H1 (cell line): ENCODE data around the gene IWS1. TPM values are rescaled to one million over a fixed set of nuclear protein-coding genes. Genes with fewer than 3 reads are reported as not detected.

Experiments
- CTCF ChIA-PET: fragments of 300-600 bp; sonication (Branson Sonifier 250); formaldehyde crosslinking; loops from one replicate; lab custom pipeline; 2021; ENCODE audit not compliant: partially characterized antibody; lab: Charles Lee
- POLR2A ChIA-PET: fragments of 300-600 bp; sonication (Branson Sonifier 250); formaldehyde crosslinking; loops from one replicate; lab custom pipeline; 2021; ENCODE audit warnings: inconsistent platforms; ENCODE audit not compliant: partially characterized antibody; lab: Charles Lee
- DNase-seq, 2 experiments: peaks; one replicate each; pipeline versions ENCODE4 v3.0.0 to v3.0.0-alpha.2; 2010 to 2022; ENCODE audit warnings: low spot score in 2 of 2, low read depth in 1 of 2, mixed read lengths in 1 of 2
- FAIRE-seq: peaks from 2 replicates; lab custom pipeline; 2011; peaks lifted over from hg19 to GRCh38; lab: Jason Lieb, UNC
- H2AFZ ChIP-seq: 2 replicates; pipeline ENCODE4 v1.8.1; 2012; ENCODE audit warnings: low read length, inconsistent platforms
- H2AK5ac ChIP-seq: 2 replicates; pipeline ENCODE4 v1.6.1; 2013; ENCODE audit warnings: low read depth, low read length
- H2BK120ac ChIP-seq: replicated peaks from 2 replicates; pipeline ENCODE3; 2013; ENCODE audit warnings: low read depth, low read length, inconsistent platforms
- H2BK12ac ChIP-seq: 2 replicates; pipeline ENCODE4 v1.6.1; 2013; ENCODE audit warnings: low read depth, low read length
- H2BK15ac ChIP-seq: 2 replicates; pipeline ENCODE4 v1.6.1; 2013; ENCODE audit warnings: low read length
- H2BK20ac ChIP-seq: 2 replicates; pipeline ENCODE4 v1.6.1; 2013; ENCODE audit warnings: low read length
- H2BK5ac ChIP-seq: 2 replicates; pipeline ENCODE4 v1.6.1; 2013; ENCODE audit warnings: low read depth, low read length
- H3K14ac ChIP-seq: 2 replicates; pipeline ENCODE4 v1.6.1; 2013; ENCODE audit warnings: inconsistent platforms; ENCODE audit not compliant: insufficient read length
- H3K18ac ChIP-seq: 2 replicates; pipeline ENCODE4 v1.6.1; 2013; ENCODE audit warnings: low read length; ENCODE audit errors: extremely low read depth
- H3K23ac ChIP-seq: 2 replicates; pipeline ENCODE4 v1.6.1; 2013; ENCODE audit warnings: inconsistent platforms; ENCODE audit not compliant: insufficient read length
- H3K23me2 ChIP-seq: 2 replicates; pipeline ENCODE4 v1.6.1; 2013; ENCODE audit warnings: low read depth, low read length
- H3K27ac ChIP-seq: 2 replicates; pipeline ENCODE4 v1.6.1; 2011; ENCODE audit warnings: low read depth, low read length, inconsistent platforms
- H3K27me3 ChIP-seq, 4 experiments: replicated peaks in 1 of 4; 1 replicate in 1 of 4; 2 replicates in 3 of 4; pipeline versions ENCODE4 v1.6.1 to v1.8.1; 2011 to 2013; ENCODE audit warnings: low read length in 3 of 4, mild to moderate bottlenecking in 3 of 4, inconsistent platforms in 2 of 4, mixed read lengths in 2 of 4, moderate library complexity in 1 of 4; ENCODE audit not compliant: control insufficient read depth in 3 of 4, insufficient read depth in 3 of 4; ENCODE audit errors: extremely low read depth in 1 of 4
- H3K36me3 ChIP-seq, 4 experiments: 2 replicates each; pipeline versions ENCODE4 v1.6.1 to v1.8.1; 2011 to 2013; ENCODE audit warnings: mild to moderate bottlenecking in 4 of 4, low read length in 3 of 4, moderate library complexity in 2 of 4, control low read depth in 1 of 4, inconsistent platforms in 1 of 4; ENCODE audit not compliant: insufficient read depth in 4 of 4, control insufficient read depth in 2 of 4
- H3K4ac ChIP-seq: replicated peaks from 2 replicates; pipeline ENCODE3; 2013; ENCODE audit warnings: low read length, low read depth, mixed read lengths, inconsistent platforms; ENCODE audit not compliant: insufficient read length
- H3K4me1 ChIP-seq, 4 experiments: replicated peaks in 1 of 4; 1 replicate in 1 of 4; 2 replicates in 3 of 4; pipeline versions ENCODE4 v1.6.1 to v1.8.1; 2011 to 2013; ENCODE audit warnings: low read length in 3 of 4, inconsistent platforms in 2 of 4, mixed read lengths in 1 of 4; ENCODE audit not compliant: insufficient read depth in 4 of 4, control insufficient read depth in 3 of 4
- H3K4me2 ChIP-seq, 2 experiments: 2 replicates each; pipeline versions ENCODE4 v1.6.1 to v1.8.1; 2011 to 2013; ENCODE audit warnings: low read depth in 2 of 2, low read length in 2 of 2, control low read depth in 1 of 2, inconsistent platforms in 1 of 2, mild to moderate bottlenecking in 1 of 2; ENCODE audit not compliant: insufficient read depth in 1 of 2
- H3K4me3 ChIP-seq, 4 experiments: fragments of 200-600, 300-600 bp in 1 of 4; sonication (generic), shearing (Covaris generic), sonication (Bioruptor Twin) in 1 of 4; 2 replicates each; pipeline versions ENCODE4 v1.5.1 to v1.8.1; 2011 to 2016; ENCODE audit warnings: low read length in 4 of 4, low read depth in 3 of 4, control low read depth in 2 of 4, inconsistent platforms in 2 of 4, mild to moderate bottlenecking in 2 of 4, mixed read lengths in 1 of 4, moderate library complexity in 1 of 4; ENCODE audit not compliant: insufficient read depth in 2 of 4; ENCODE audit errors: extremely low read depth in 1 of 4
- H3K56ac ChIP-seq: replicated peaks from 2 replicates; pipeline ENCODE3; 2013; ENCODE audit warnings: low read depth, mild to moderate bottlenecking, mixed read lengths, low read length, inconsistent platforms; ENCODE audit not compliant: insufficient read length
- H3K79me1 ChIP-seq: 2 replicates; pipeline ENCODE4 v1.6.1; 2013; ENCODE audit warnings: low read depth, low read length, control low read depth
- H3K79me2 ChIP-seq, 2 experiments: 2 replicates each; pipeline versions ENCODE4 v1.6.1 to v1.8.1; 2012 to 2013; ENCODE audit warnings: low read length in 2 of 2, mild to moderate bottlenecking in 2 of 2, inconsistent platforms in 1 of 2; ENCODE audit not compliant: insufficient read depth in 2 of 2, control insufficient read depth in 1 of 2
- H3K9ac ChIP-seq, 4 experiments: replicated peaks in 1 of 4; 1 replicate in 1 of 4; 2 replicates in 3 of 4; pipeline versions ENCODE4 v1.6.1 to v1.8.1; 2011 to 2013; ENCODE audit warnings: low read depth in 3 of 4, low read length in 3 of 4, control low read depth in 2 of 4, mild to moderate bottlenecking in 2 of 4, moderate library complexity in 2 of 4, inconsistent platforms in 1 of 4; ENCODE audit errors: extremely low read depth in 1 of 4
- H3K9me3 ChIP-seq, 2 experiments: 2 replicates each; pipeline versions ENCODE4 v1.6.1 to v1.8.1; 2012 to 2013; ENCODE audit warnings: mild to moderate bottlenecking in 2 of 2, moderate library complexity in 2 of 2, control low read depth in 1 of 2, inconsistent platforms in 1 of 2, low read depth in 1 of 2, low read length in 1 of 2, mixed read lengths in 1 of 2; ENCODE audit not compliant: insufficient read depth in 2 of 2
- H4K20me1 ChIP-seq, 2 experiments: replicated peaks in 1 of 2; 2 replicates each; pipeline versions ENCODE3 to v1.8.1; 2011 to 2013; ENCODE audit warnings: inconsistent platforms in 2 of 2, low read length in 2 of 2, mild to moderate bottlenecking in 1 of 2; ENCODE audit not compliant: insufficient read depth in 2 of 2, control insufficient read depth in 1 of 2
- H4K5ac ChIP-seq: 2 replicates; pipeline ENCODE4 v1.6.1; 2013; ENCODE audit warnings: low read length, low read depth, mixed read lengths, inconsistent platforms; ENCODE audit not compliant: insufficient read length
- H4K8ac ChIP-seq: 2 replicates; pipeline ENCODE4 v1.8.0; 2013; ENCODE audit warnings: mild to moderate bottlenecking, moderate library complexity, low read length, inconsistent platforms; ENCODE audit not compliant: insufficient read depth; ENCODE audit errors: extremely low read depth
- H4K91ac ChIP-seq: replicated peaks from 2 replicates; pipeline ENCODE3; 2013; ENCODE audit warnings: low read length, mixed read lengths, inconsistent platforms; ENCODE audit not compliant: insufficient read length
- CBX5 ChIP-seq: fragments of 300-800, 300-1000 bp; sonication (generic); IDR thresholded peaks from 2 replicates; pipeline ENCODE4 v1.7.1; 2016; ENCODE audit warnings: antibody characterized with exemption, low read length, low read depth
- CTBP2 ChIP-seq: IDR thresholded peaks from 2 replicates; pipeline ENCODE4 v1.7.0; 2011; ENCODE audit warnings: borderline replicate concordance, mild to moderate bottlenecking, moderate library complexity, mixed read lengths, low read length; ENCODE audit not compliant: insufficient read depth, insufficient read length
- HDAC6 ChIP-seq: IDR thresholded peaks from one replicate; pipeline ENCODE4 v1.7.1; 2012; ENCODE audit warnings: low read depth, mild to moderate bottlenecking, inconsistent platforms, low read length, moderate library complexity
- JUN ChIP-seq: IDR thresholded peaks from 2 replicates; pipeline ENCODE4 v1.6.1; 2011; ENCODE audit warnings: low read depth, mild to moderate bottlenecking, improper control_type of control experiment, low read length
- JUND ChIP-seq: IDR thresholded peaks from 2 replicates; pipeline ENCODE4 v1.6.1; 2011; ENCODE audit warnings: mild to moderate bottlenecking, improper control_type of control experiment, low read length
- KDM5A ChIP-seq: fragments of 200-600 bp; IDR thresholded peaks from 2 replicates; pipeline ENCODE4 v1.7.1; 2012; ENCODE audit warnings: mild to moderate bottlenecking, low read length, inconsistent platforms, mixed read lengths
- SIN3A ChIP-seq, 2 experiments: IDR thresholded peaks in 1 of 2; conservative IDR thresholded peaks in 1 of 2; 2 replicates each; pipeline ENCODE4 v1.6.1; 2011 to 2012; ENCODE audit warnings: low read length in 2 of 2, improper control_type of control experiment in 1 of 2, low read depth in 1 of 2, mild to moderate bottlenecking in 1 of 2
- SP2 ChIP-seq: IDR thresholded peaks from 2 replicates; pipeline ENCODE4 v1.6.1; 2012; ENCODE audit warnings: mild to moderate bottlenecking, low read length, inconsistent platforms
- TAF1 ChIP-seq: IDR thresholded peaks from 2 replicates; pipeline ENCODE4 v1.6.1; 2011; ENCODE audit warnings: mild to moderate bottlenecking, low read depth, low read length
- TAF7 ChIP-seq: optimal IDR thresholded peaks from 2 replicates; pipeline ENCODE3; 2011; ENCODE audit warnings: low read depth, mild to moderate bottlenecking, inconsistent platforms, low read length, moderate library complexity, borderline replicate concordance
- TBP ChIP-seq: IDR thresholded peaks from 2 replicates; pipeline ENCODE4 v1.6.1; 2011; ENCODE audit warnings: low read depth, low read length, improper control_type of control experiment
- TCF12 ChIP-seq: IDR thresholded peaks from 2 replicates; pipeline ENCODE4 v1.6.1; 2011; ENCODE audit warnings: low read depth, mild to moderate bottlenecking, low read length
- TEAD4 ChIP-seq: IDR thresholded peaks from 2 replicates; pipeline ENCODE4 v1.6.1; 2012; ENCODE audit warnings: low read depth, low read length, inconsistent platforms, mixed read lengths
- ZNF274 ChIP-seq: IDR thresholded peaks from 2 replicates; pipeline ENCODE4 v1.7.0; 2012; ENCODE audit warnings: low read length, borderline replicate concordance; ENCODE audit errors: extremely low read depth
- WGBS, 2 experiments: shearing (Covaris generic) in 1 of 2; methylation state at CpG; one replicate each; pipeline versions ENCODE4 v1.1.6 to v1.1.7; 2013 to 2015; ENCODE audit warnings: low lambda C conversion rate in 2 of 2, mixed read lengths in 2 of 2, inconsistent platforms in 1 of 2, low coverage in 1 of 2, missing lambda C conversion rate in 1 of 2; ENCODE audit not compliant: insufficient replicate concordance in 2 of 2, insufficient coverage in 1 of 2, insufficient read length in 1 of 2; ENCODE audit errors: extremely low coverage in 1 of 2, missing lambda C conversion rate in 1 of 2; 5-methylcytosine and 5-hydroxymethylcytosine counted together
- polyA plus RNA-seq, 7 experiments: library from polyadenylated mRNA; depleted of rRNA in 3 of 7; stranded (reverse) in 5 of 7; unstranded in 2 of 7; fragments of >200 nt in 5 of 7; fragments of 200-250 nt in 2 of 7; gene quantifications; 1 replicate in 5 of 7; 2 replicates in 1 of 7; 4 replicates in 1 of 7; pipeline versions ENCODE4 v1.2.1 to v1.2.3, GENCODE V29; 2011 to 2013; ENCODE audit warnings: missing spikeins in 2 of 7, mixed read lengths in 2 of 7
- total RNA-seq: library from RNA; stranded (reverse); fragmentation: NEBNext Ultra II Directional; extraction: Animal tissue kit (Norgen Biotek cat#: 25700); gene quantifications from 2 replicates; pipeline ENCODE4 v1.2.1, GENCODE V29; 2021

The IWS1 gene
- total and polyA plus RNA-seq, 2 of the 8 experiments (the other 6 are each of a cell fraction or from before 2014, with no cell fraction given): 18.4 to 64.8 TPM

GRCh38 chr2:127568128-127568527, 41.8 kb upstream of the IWS1 start:
- 94% methylated on average over 6 of the region's 6 CpGs; no CpG with 5 or more reads in 1 of the 2 experiments for WGBS, 2 experiments
- H3K18ac ChIP-seq: no peak overlapping the region
- H3K9ac ChIP-seq: no peak overlapping the region
- no peak overlapping the region for H3K56ac ChIP-seq
- H2AK5ac ChIP-seq: no peak overlapping the region
- DNase-seq (no peak), FAIRE-seq (no peak)
- ChIA-PET POLR2A (interaction anchor here (0.8 to 2.0 kb wide), 3 partner anchors 12 to 42 kb away, joined by 3 to 6 read pairs (median 4); partner anchors contain the start of gene IWS1), CTCF (interaction anchor here (0.6 to 4.0 kb wide), 9 partner anchors 15 to 153 kb away, joined by 3 to 27 read pairs (median 3); no protein-coding TSS in a partner anchor)
- no peak overlapping the region for H3K4ac ChIP-seq
- no peak overlapping the region for H3K4me2 ChIP-seq
- no peak overlapping the region for H4K8ac ChIP-seq
- no peaks in the 10 kb centered on the region for H3K27me3 ChIP-seq
- H3K9me3 ChIP-seq: no peaks in the 10 kb centered on the region
- H3K36me3 ChIP-seq: no peaks in the 10 kb centered on the region
- H4K91ac ChIP-seq: no peak overlapping the region
- H2BK12ac ChIP-seq: no peak overlapping the region
- H3K4me1 ChIP-seq: peaks cover 0 to 3% (median 2%) of the 10 kb centered on the region in 4 experiments; a peak in 2 of 7 replicates
- no peak overlapping the region for H3K14ac ChIP-seq
- no peaks in the 10 kb centered on the region for H3K79me2 ChIP-seq
- H3K23me2 ChIP-seq: no peaks in the 10 kb centered on the region
- no peak overlapping the region for H2AFZ ChIP-seq
- H3K23ac ChIP-seq: no peak overlapping the region
- no peaks in the 10 kb centered on the region for H3K79me1 ChIP-seq
- no peak overlapping the region for H2BK20ac ChIP-seq
- H3K27ac ChIP-seq: no peak overlapping the region
- H2BK120ac ChIP-seq: no peak overlapping the region
- TF ChIP-seq CBX5 (no peak), ZNF274 (no peak), JUND (no peak), KDM5A (no peak), SP2 (no peak), TCF12 (no peak), CTBP2 (no peak), TAF1 (no peak), TEAD4 (no peak), SIN3A (conservative IDR thresholded peaks at IDR 0.05 in 1 of 2, IDR thresholded peaks at IDR 0.05 in 1 of 2; ENCODE audit: low read depth in 1 of 2, low read length in 2 of 2) (no peak), JUN (no peak), TBP (no peak), HDAC6 (no peak), TAF7 (no peak)
- no peak overlapping the region for H3K4me3 ChIP-seq
- H2BK5ac ChIP-seq: no peak overlapping the region
- no peak overlapping the region for H4K5ac ChIP-seq
- no peaks in the 10 kb centered on the region for H4K20me1 ChIP-seq
- no peak overlapping the region for H2BK15ac ChIP-seq
